Endodermal cell (in vitro differentiated cells): Measurements from ENCODE around the gene BAIAP2. TPM values are rescaled to one million over a fixed set of nuclear protein-coding genes. Genes with fewer than 3 reads are reported as not detected.

Experiments
- DNase-seq: peaks from one replicate; pipeline ENCODE4 v3.0.0-alpha.2; 2017
- H3K27ac ChIP-seq: 2 replicates; pipeline ENCODE4 v1.5.1; 2013; ENCODE audit warnings: mild to moderate bottlenecking, low read depth, low read length, moderate library complexity
- H3K27me3 ChIP-seq: 2 replicates; pipeline ENCODE4 v1.6.1; 2013; ENCODE audit warnings: mild to moderate bottlenecking, low read length, moderate library complexity; ENCODE audit not compliant: insufficient read depth, control insufficient read depth, poor library complexity, severe bottlenecking
- H3K36me3 ChIP-seq: 2 replicates; pipeline ENCODE4 v1.7.0; 2013; ENCODE audit warnings: mild to moderate bottlenecking, low read length, moderate library complexity; ENCODE audit not compliant: control insufficient read depth, insufficient read depth
- H3K4me1 ChIP-seq: one replicate; pipeline ENCODE4 v1.7.0; 2013; ENCODE audit warnings: low read length; ENCODE audit not compliant: control insufficient read depth, insufficient read depth
- H3K4me3 ChIP-seq: 2 replicates; pipeline ENCODE4 v1.5.1; 2013; ENCODE audit warnings: mild to moderate bottlenecking, low read length, moderate library complexity
- H3K9ac ChIP-seq: 2 replicates; pipeline ENCODE4 v1.6.1; 2013; ENCODE audit warnings: mild to moderate bottlenecking, low read length, moderate library complexity; ENCODE audit not compliant: poor library complexity, severe bottlenecking; ENCODE audit errors: extremely low read depth
- H3K9me3 ChIP-seq: 2 replicates; pipeline ENCODE4 v1.6.1; 2013; ENCODE audit warnings: mild to moderate bottlenecking, low read length, moderate library complexity; ENCODE audit not compliant: control insufficient read depth
- H3K27ac Mint-ChIP-seq: 2 replicates; pipeline ENCODE4 v1.8.0; 2020; ENCODE audit warnings: mixed read lengths
- H3K27me3 Mint-ChIP-seq: 2 replicates; pipeline ENCODE4 v1.8.0; 2021; ENCODE audit warnings: mild to moderate bottlenecking, mixed read lengths; ENCODE audit not compliant: insufficient read depth
- H3K36me3 Mint-ChIP-seq: 2 replicates; pipeline ENCODE4 v1.8.0; 2020; ENCODE audit warnings: low read depth, mixed read lengths
- H3K4me1 Mint-ChIP-seq: 2 replicates; pipeline ENCODE4 v1.8.0; 2020; ENCODE audit warnings: mixed read lengths
- H3K4me3 Mint-ChIP-seq: 2 replicates; pipeline ENCODE4 v1.8.0; 2020; ENCODE audit warnings: mild to moderate bottlenecking, moderate library complexity, mixed read lengths
- H3K9me3 Mint-ChIP-seq: 2 replicates; pipeline ENCODE4 v1.8.0; 2020; ENCODE audit warnings: mild to moderate bottlenecking, mixed read lengths
- WGBS, 2 experiments: methylation state at CpG; one replicate each; pipeline versions ENCODE4 v1.1.5 to v1.1.7; 2013; ENCODE audit warnings: missing lambda C conversion rate in 2 of 2, mixed read lengths in 1 of 2; ENCODE audit not compliant: insufficient coverage in 1 of 2, insufficient read length in 1 of 2; 5-methylcytosine and 5-hydroxymethylcytosine counted together
- total RNA-seq, 2 donors: library from RNA; stranded (reverse); fragmentation: NEBNext Ultra II Directional in 1 of 2; extraction: Animal tissue kit (Norgen Biotek cat#: 25700) in 1 of 2; gene quantifications; 2 replicates in 1 of 2; 3 replicates in 1 of 2; pipeline ENCODE4 v1.2.1, GENCODE V29; 2021
- TF ChIP-seq, protein P1 (sequence below): fragments of 200-600 bp; sonication (generic); conservative IDR thresholded peaks from 2 replicates; pipeline ENCODE4 v1.5.0; 2021; ENCODE audit warnings: antibody characterized with exemption, mild to moderate bottlenecking

Gene BAIAP2
- total RNA-seq, 2 donors from 2014 or later, result 24.9 to 32.7 TPM

DNA sequence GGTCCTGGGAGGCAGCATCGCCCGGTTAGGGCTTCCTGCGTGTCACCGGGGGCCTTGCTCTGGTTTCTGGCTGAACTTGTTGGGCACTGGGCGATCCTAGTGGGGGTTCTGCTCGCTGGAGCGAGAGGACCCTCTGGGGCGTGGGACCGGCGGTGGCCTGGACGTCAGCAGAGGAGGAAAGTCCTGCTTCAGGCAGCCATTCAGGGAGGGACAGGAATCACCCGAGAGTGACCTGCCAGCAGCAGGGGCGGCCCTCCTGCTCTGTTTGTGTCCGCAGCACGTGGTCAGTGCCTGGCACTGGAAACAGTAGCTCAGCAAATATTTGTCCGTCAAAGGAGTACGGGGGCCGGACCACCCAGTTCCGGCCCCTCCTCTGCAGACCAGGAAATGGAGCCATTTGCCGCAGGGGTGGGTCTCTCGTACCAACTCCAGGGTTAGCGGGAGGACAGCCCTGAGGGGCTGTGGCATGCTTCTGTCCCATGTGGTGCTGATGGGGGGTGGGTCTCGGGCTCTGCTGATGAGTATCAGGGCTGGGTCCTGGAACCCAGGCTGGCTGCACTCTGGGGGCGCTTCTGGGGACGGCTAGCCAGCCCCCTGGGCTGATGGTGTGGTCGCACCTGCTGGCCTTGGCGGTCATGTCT lies 48.3 kb downstream of the BAIAP2 start:
- Histone ChIP-seq H3K27ac (peak overlapping the region; percentile 60), H3K27me3 (no peaks in the 10 kb centered on the region), H3K4me3 (no peak overlapping the region), H3K4me1 (no peaks in the 10 kb centered on the region), H3K9me3 (no peaks in the 10 kb centered on the region), H3K36me3 (no peaks in the 10 kb centered on the region), H3K9ac (no peak overlapping the region)
- Mint-ChIP-seq H3K27me3 (no peaks in the 10 kb centered on the region), H3K4me3 (no peak overlapping the region), H3K4me1 (no peaks in the 10 kb centered on the region), H3K27ac (no peak overlapping the region), H3K9me3 (no peaks in the 10 kb centered on the region), H3K36me3 (peaks cover 6% of the 10 kb centered on the region)
- no peak for DNase-seq
- TF ChIP-seq, protein P1, sequence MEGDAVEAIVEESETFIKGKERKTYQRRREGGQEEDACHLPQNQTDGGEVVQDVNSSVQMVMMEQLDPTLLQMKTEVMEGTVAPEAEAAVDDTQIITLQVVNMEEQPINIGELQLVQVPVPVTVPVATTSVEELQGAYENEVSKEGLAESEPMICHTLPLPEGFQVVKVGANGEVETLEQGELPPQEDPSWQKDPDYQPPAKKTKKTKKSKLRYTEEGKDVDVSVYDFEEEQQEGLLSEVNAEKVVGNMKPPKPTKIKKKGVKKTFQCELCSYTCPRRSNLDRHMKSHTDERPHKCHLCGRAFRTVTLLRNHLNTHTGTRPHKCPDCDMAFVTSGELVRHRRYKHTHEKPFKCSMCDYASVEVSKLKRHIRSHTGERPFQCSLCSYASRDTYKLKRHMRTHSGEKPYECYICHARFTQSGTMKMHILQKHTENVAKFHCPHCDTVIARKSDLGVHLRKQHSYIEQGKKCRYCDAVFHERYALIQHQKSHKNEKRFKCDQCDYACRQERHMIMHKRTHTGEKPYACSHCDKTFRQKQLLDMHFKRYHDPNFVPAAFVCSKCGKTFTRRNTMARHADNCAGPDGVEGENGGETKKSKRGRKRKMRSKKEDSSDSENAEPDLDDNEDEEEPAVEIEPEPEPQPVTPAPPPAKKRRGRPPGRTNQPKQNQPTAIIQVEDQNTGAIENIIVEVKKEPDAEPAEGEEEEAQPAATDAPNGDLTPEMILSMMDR, result no peak
- WGBS, 2 experiments, result 89 to 90% methylated on average over 21 to 27 of the region's 27 CpGs

DNA sequence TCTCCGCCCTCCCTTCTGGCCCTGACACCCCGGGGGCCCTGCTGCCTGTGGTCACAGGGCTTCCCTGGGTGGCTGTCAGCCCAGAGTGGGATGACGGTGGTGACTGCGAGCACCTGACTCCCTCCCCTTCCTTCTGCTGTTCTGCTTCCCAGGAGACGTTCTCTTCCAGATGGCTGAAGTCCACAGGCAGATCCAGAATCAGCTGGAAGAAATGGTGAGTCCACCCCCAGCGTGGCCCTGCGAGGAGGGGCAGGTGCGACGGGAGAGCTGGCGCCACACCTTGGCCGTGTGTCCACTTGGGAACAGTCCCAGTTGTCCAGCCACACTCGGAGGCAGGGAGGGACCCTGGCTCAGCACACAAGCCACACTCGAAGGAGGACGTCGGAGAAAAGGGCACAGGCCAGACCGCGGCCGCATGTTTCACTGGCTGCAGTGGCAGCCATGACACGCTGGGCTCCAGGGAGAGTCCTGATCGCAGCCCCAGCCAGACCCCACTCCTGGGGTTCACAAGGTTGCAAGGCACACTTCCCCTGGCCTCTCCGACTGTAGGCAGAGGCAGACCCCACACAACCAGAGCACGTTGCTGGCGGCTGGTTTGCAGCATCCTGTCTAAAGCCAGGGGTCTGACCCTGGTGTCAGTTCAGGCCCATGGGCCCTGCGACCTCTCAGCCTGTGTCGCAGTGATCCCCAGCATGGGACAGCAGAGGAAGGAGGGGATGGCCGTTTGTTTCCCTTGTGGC lies 49.9 kb downstream of the BAIAP2 start:
- H3K9me3 ChIP-seq, result no peaks in the 10 kb centered on the region
- Mint-ChIP-seq H3K4me3 (no peak overlapping the region), H3K4me1 (no peaks in the 10 kb centered on the region), H3K27me3 (no peaks in the 10 kb centered on the region), H3K36me3 (peaks cover 6% of the 10 kb centered on the region), H3K27ac (no peak overlapping the region), H3K9me3 (no peaks in the 10 kb centered on the region)
- no peak overlapping the region for H3K4me3 ChIP-seq
- 94% methylated on average over 22 to 26 of the region's 26 CpGs for WGBS, 2 experiments
- TF ChIP-seq, protein P1, result no peak
- no peak for DNase-seq
- no peaks in the 10 kb centered on the region for H3K36me3 ChIP-seq
- no peak overlapping the region for H3K9ac ChIP-seq
- H3K27me3 ChIP-seq, result no peaks in the 10 kb centered on the region
- no peak overlapping the region for H3K27ac ChIP-seq
- H3K4me1 ChIP-seq, result no peaks in the 10 kb centered on the region

DNA sequence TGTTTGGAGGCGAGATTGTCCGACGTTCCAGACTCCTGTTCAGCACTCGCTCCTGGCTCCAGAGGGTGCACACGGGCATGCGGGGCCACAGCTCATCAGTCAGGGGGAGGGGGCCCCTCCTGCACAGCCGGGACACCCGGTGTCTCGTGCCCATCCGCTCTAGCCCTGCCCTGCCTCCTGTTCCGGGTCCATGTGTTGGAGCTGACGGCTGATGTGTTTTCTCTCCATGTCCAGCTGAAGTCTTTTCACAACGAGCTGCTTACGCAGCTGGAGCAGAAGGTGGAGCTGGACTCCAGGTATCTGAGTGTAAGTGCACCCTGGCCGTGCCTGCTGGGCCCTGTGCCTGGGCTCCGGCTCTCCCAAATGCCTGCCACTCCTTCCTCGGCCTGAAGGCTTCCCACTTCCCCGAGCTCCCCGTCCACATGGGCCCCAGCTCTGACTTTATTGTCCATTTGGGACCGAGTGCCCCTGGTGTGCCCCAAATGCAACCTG lies 50.5 kb downstream of the BAIAP2 start:
- no peak overlapping the region for H3K27ac Mint-ChIP-seq
- no peaks in the 10 kb centered on the region for H3K27me3 Mint-ChIP-seq
- Histone ChIP-seq H3K9ac (no peak overlapping the region), H3K27ac (no peak overlapping the region), H3K4me1 (no peaks in the 10 kb centered on the region), H3K9me3 (no peaks in the 10 kb centered on the region), H3K27me3 (no peaks in the 10 kb centered on the region), H3K36me3 (no peaks in the 10 kb centered on the region), H3K4me3 (no peak overlapping the region)
- H3K4me3 Mint-ChIP-seq, result no peak overlapping the region
- 89 to 93% methylated on average over 13 to 20 of the region's 20 CpGs for WGBS, 2 experiments
- H3K36me3 Mint-ChIP-seq, result peaks cover 6% of the 10 kb centered on the region
- no peaks in the 10 kb centered on the region for H3K9me3 Mint-ChIP-seq
- TF ChIP-seq, protein P1, result no peak
- H3K4me1 Mint-ChIP-seq, result no peaks in the 10 kb centered on the region
- DNase-seq, result no peak
